Esophagus mucosa (tissue), 1 donor: ENCODE measurements around the gene CYP2A6. TPM values are rescaled to one million over a fixed set of nuclear protein-coding genes. Genes with fewer than 3 reads are reported as not detected.
"Not testable (repeated sequence)": the region's sequence is repeated elsewhere in the genome, so short reads cannot be mapped to it uniquely, and the experiment has no call there.

Source experiments
- ATAC-seq: fragments of 200-7000 bp; cut with Tn5 transposase; one replicate; pipeline ENCODE4 v1.9.1; 2020
- total RNA-seq: library from RNA; stranded (reverse); gene quantifications from one replicate; pipeline ENCODE4 v1.2.4, GENCODE V29; 2023
- donor health status: DM: yes; HTN: yes; CAD: no.

The CYP2A6 gene
- total RNA-seq, 1 donor from 2014 or later: 0.24 TPM

GRCh38 chr19:40842997-40843652, 7.1 kb downstream of the CYP2A6 start:
- not testable (repeated sequence) for ATAC-seq

- ATAC-seq: not testable (repeated sequence)
Measured at GRCh38 chr19:40842012-40842411, 8.2 kb downstream of the CYP2A6 start.

- ATAC-seq: not testable (repeated sequence)
Measured at GRCh38 chr19:40838477-40838876, 11.8 kb downstream of the CYP2A6 start.

GRCh38 chr19:40836754-40837429, 13.4 kb downstream of the CYP2A6 start:
- no peak for ATAC-seq

- not testable (repeated sequence) for ATAC-seq
Measured at GRCh38 chr19:40833728-40834533, 16.3 kb downstream of the CYP2A6 start.

- not testable (repeated sequence) for ATAC-seq
Measured at GRCh38 chr19:40832431-40832790, 17.8 kb downstream of the CYP2A6 start.

- ATAC-seq: no peak
Measured at GRCh38 chr19:40831502-40832430, 18.5 kb downstream of the CYP2A6 start.

- ATAC-seq: not testable (repeated sequence)
Measured at GRCh38 chr19:40830741-40831140, 19.5 kb downstream of the CYP2A6 start.

- no peak for ATAC-seq
Measured at GRCh38 chr19:40829205-40829604, 21.0 kb downstream of the CYP2A6 start.

GRCh38 chr19:40827386-40828247, 22.6 kb downstream of the CYP2A6 start:
- no peak for ATAC-seq

- not testable (repeated sequence) for ATAC-seq
Measured at GRCh38 chr19:40826699-40827385, 23.4 kb downstream of the CYP2A6 start.

GRCh38 chr19:40826312-40826698, 23.9 kb downstream of the CYP2A6 start:
- not testable (repeated sequence) for ATAC-seq

- not testable (repeated sequence) for ATAC-seq
Measured at GRCh38 chr19:40825460-40826095, 24.7 kb downstream of the CYP2A6 start.

- ATAC-seq: not testable (repeated sequence)
Measured at GRCh38 chr19:40824916-40825315, 25.3 kb downstream of the CYP2A6 start.

GRCh38 chr19:40822704-40823553, 27.3 kb downstream of the CYP2A6 start:
- ATAC-seq: not testable (repeated sequence)

GRCh38 chr19:40822161-40822560, 28.1 kb downstream of the CYP2A6 start:
- ATAC-seq: no peak

- ATAC-seq: peak; percentile 38
Measured at GRCh38 chr19:40819479-40820234, 30.6 kb downstream of the CYP2A6 start.
